ENCODE results near the gene SPATA2L.
"Not testable (repeated sequence)": the region's sequence is repeated elsewhere in the genome, so short reads cannot be mapped to it uniquely, and the experiment has no call there.

SPATA2L gene

GRCh38 chr16:89706518-89707260 lies 5.2 kb upstream of the SPATA2L start:
- no peak for DNase-seq

DNA sequence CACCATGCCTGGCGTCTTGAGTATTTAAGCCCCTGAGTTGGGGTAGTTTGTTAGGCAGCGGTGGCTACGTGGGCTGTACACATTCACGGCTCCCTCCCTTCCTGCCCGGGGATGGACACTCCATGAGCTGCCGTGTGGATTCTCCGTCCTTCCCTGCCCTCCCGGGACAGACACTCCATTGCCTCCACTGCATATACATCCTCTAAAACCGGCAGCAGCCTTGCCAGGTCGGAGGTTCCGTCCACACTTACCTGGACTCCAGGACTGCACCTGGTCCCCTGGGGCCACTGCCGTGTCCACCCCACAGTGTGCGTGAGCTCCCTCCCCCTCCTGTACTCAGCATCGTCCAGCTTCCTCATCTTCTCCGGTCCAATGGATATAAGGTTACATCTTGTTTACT lies 3.5 kb upstream of the SPATA2L start:
- DNase-seq = no peak

- DNase-seq = no peak
Observed at GRCh38 chr16:89704281-89704680, 2.8 kb upstream of the SPATA2L start.

DNA sequence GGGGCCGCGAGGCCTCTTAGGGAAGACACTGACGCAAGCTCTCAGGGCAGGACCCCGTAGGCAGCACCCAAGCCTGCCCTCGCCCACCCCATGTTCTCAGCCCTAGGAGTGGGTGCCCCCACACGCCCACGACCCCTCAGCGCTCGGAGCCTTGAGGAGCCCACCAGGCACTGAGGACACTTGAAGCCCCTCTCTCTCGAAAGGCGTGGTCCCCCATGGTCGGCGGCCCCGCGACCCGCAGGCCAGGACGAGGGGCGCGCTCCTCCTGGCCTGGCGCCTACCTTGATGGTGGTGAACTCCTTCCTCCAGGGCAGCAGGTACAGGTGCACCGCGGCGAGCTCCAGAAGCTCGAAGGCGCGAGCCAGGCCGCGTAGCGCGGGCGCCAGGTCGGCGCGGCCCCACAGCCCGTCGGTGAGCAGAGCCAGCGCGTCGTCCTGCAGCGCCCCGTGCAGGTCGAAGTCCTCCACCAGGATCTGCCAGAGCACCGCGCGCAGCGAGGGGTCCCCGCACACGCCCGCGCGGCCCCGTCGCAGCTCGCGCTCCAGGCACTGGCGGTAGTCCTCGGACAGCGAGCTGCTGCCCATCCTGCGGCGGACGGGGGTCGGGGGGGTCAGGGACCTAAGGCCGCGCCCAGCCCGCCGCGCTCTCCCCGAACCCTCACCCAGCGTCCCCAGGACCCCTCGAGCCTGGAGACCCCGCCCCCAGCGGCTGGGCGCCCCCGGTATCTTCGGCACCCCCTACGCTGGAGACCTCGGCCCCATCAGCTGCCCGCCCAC lies 668 bp downstream of the SPATA2L start:
- peak in 1 of 2 experiments; percentile 38 for DNase-seq

DNA sequence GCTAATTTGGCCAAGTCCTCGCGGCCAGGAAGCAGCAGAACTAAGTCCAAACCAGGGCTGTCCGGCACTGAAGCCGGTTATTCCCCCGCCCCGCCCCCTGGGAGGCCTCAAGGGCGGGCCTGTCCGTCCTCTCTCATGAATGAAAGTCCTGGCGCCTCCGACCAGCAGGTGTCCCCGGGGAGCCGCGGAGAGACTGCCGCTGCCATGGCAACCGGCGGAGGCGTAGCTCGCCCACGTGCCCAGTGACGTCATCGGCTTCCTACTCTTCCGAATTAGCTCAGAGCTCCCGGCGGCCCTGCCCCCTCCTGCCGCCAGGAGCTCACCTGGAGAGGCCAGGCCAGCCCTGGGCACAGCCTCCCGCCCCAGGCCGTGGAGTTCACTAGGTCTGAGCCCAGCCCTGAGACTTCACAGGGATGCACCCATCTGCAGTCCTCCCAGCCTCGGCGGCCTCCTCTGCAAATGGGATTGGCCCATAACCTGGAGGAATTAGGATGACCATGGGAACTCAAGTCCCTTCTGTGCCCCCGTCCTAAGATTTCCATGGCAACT lies 1.3 kb downstream of the SPATA2L start:
- peak; percentile 97 to 99 for DNase-seq

DNA sequence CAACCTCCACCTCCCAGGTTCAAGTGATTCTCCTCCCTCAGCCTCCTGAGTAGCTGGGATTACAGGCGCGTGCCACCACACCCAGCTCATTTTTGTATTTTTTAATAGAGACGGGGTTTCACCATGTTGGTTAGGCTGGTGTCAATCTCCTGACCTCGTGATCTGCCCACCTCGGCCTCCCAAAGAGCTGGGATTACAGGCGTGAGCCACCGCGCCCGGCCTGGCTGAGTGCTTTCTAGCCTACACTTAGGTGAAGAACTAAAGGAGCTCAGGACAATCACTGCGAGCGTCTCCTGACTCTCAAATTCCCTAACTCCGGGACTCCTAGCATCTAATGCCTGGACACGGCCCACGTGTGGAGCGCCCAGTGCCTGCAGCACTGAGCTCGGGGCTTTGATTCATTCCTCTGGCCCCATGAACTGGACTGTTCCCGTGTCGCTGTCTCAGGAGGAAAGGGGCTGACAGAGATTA lies 1.8 kb downstream of the SPATA2L start:
- not testable (repeated sequence) for DNase-seq

DNA sequence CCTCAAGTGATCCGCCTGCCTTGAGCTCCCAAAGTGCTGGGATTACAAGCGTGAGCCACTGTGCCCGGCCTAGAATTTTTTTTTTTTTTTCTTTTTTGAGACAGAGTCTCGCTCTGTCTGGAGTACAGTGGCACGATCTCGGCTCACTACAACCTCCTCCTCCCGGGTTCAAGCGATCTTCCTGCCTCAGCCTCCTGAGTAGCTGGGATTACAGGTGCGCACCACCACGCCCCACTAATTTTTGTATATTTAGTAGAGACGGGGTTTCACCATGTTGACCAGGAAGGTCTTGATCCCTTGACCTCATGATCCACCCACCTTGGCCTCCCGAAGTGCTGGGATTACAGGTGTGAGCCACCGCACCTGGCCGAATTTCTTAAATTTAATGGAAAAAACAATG lies 2.8 kb downstream of the SPATA2L start:
- DNase-seq = not testable (repeated sequence)

- DNase-seq = no peak
Observed at GRCh38 chr16:89697616-89698331, 3.7 kb downstream of the SPATA2L start.

DNA sequence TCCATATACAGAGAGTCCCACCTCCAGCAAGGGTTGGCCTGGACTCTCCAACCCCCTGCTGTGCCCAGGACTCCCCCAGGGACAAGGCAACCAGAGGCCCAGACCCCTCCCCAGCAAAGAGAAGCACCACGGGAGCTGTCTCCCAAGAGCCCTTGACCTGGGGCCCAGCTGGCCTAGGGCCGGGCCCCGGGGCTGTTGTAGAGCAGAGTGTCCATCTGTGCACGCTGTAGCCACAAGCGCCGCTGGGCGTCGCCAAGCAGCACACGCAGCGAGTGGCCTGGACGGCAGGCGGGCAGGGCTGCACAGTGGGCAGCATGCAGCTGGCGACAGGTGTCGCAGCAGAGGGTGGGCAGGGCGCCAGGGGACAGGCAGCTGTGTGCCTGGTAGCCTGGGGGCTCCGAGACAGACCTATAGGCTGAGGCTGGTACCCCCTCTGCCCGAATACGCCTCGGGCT lies 4.3 kb downstream of the SPATA2L start:
- DNase-seq = no peak

GRCh38 chr16:89696670-89697128 lies 4.8 kb downstream of the SPATA2L start:
- no peak for DNase-seq

GRCh38 chr16:89695875-89696669 lies 5.4 kb downstream of the SPATA2L start:
- DNase-seq = no peak

- DNase-seq = no peak
Observed at GRCh38 chr16:89695086-89695874, 6.2 kb downstream of the SPATA2L start.

GRCh38 chr16:89694784-89695085 lies 6.8 kb downstream of the SPATA2L start:
- not testable (repeated sequence) for DNase-seq

DNA sequence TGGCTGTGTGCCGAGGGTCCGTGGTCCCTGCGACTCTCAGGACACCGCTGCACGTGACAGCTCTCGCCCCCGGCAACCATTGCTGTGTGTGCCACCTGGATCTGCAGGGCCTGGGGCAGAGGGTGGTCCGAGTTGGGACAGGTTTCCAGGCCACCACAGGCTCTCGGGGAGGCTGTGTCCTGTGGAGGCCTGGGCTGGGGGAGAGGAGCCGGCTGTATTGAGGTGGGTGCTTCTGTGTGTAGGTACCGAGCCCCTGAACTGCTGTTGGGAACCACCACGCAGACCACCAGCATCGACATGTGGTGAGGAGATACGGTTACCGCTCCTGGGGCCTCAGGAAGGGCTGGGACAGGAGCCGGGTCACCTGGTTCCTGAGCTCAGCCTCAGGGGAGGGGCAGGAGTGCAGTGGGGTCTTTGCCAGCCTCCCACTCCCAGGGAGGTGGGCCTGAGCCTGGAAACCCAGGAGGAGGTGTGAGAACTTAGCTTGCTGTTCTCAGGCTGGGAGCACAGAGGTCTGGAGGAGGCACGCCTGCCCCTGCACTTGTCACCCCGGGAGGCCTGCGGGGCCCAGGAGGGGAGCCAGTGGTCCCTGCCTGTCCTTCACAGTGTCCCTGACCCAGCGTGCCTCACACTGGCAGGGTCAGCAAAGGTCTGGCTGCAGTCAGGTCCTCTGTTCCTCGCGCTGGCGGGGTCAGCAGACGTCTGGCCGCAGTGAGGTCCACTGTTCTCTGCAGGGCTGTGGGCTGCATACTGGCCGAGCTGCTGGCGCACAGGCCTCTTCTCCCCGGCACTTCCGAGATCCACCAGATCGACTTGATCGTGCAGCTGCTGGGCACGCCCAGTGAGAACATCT lies 7.3 kb downstream of the SPATA2L start:
- DNase-seq = no peak

GRCh38 chr16:89693289-89693731 lies 8.2 kb downstream of the SPATA2L start:
- DNase-seq = no peak

- no peak for DNase-seq
Observed at GRCh38 chr16:89691986-89692569, 9.4 kb downstream of the SPATA2L start.

- DNase-seq = no peak
Observed at GRCh38 chr16:89691231-89691985, 10.1 kb downstream of the SPATA2L start.

GRCh38 chr16:89690392-89690901 lies 11.1 kb downstream of the SPATA2L start:
- DNase-seq = no peak

- DNase-seq = not testable (repeated sequence)
Observed at GRCh38 chr16:89689621-89690020, 11.9 kb downstream of the SPATA2L start.
